AG09309 (cell line): ENCODE results near the gene S100A7.
"Not testable (repeated sequence)": the region's sequence is repeated elsewhere in the genome, so short reads cannot be mapped to it uniquely, and the experiment has no call there.

Experiments used
- DNase-seq: peaks from one replicate; pipeline ENCODE4 v3.0.0-alpha.2; 2010; ENCODE audit warnings: low read depth
- H3K4me3 ChIP-seq: 2 replicates; pipeline ENCODE4 v1.5.1; 2011; ENCODE audit warnings: mild to moderate bottlenecking, low read depth, low read length, moderate library complexity; ENCODE audit not compliant: control insufficient read depth
- TF ChIP-seq, protein P1 (sequence below): IDR thresholded peaks from 2 replicates; pipeline ENCODE4 v1.5.1; 2011; ENCODE audit warnings: mild to moderate bottlenecking, low read depth, low read length, inconsistent platforms; ENCODE audit not compliant: insufficient read depth, control insufficient read depth; ENCODE audit errors: missing control alignments

Gene S100A7

DNA sequence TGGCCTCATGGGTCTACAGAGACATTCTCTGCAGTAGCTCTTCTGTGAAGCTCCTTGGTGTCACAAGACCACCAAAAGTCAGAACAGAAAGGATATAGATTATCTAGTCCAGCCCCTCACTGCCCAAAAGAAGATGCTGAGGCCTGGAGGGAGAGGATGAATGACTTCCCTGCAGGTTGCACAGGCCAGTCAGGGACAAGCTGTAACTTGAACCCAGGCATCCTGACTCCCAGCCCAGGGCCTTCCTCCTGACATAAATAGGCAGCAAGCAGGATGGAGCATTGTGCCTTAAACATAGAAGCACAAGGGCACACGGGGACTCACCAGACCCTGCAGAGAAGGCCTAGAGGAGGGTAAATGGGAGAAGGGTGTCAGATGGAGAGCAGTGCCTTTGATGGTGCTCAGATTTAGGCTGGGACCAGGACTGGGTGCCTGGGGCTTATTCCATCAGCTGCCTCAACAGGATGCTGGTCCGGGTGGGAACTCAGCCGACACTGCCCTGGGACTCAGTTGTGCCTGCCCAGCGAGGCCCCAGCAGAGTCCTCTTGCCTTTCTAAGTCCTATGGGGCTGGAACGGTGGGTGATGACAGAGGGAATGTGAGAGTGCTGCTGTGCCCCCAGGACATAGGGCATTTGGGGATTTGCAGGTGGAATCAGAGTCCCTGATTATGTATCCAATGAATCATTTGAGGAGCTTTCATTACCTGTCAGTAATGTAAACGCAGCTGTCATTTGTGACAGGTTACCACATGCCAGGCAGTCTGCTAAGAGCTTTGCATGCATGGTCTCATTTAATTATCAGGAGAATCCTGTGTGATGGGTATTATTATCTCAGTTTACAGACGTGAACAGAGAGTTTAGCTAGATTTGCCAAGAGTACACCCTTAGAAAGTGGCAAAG, 30.9 kb downstream of the S100A7 start:
- no peak for DNase-seq
- TF ChIP-seq, protein P1, sequence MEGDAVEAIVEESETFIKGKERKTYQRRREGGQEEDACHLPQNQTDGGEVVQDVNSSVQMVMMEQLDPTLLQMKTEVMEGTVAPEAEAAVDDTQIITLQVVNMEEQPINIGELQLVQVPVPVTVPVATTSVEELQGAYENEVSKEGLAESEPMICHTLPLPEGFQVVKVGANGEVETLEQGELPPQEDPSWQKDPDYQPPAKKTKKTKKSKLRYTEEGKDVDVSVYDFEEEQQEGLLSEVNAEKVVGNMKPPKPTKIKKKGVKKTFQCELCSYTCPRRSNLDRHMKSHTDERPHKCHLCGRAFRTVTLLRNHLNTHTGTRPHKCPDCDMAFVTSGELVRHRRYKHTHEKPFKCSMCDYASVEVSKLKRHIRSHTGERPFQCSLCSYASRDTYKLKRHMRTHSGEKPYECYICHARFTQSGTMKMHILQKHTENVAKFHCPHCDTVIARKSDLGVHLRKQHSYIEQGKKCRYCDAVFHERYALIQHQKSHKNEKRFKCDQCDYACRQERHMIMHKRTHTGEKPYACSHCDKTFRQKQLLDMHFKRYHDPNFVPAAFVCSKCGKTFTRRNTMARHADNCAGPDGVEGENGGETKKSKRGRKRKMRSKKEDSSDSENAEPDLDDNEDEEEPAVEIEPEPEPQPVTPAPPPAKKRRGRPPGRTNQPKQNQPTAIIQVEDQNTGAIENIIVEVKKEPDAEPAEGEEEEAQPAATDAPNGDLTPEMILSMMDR, result no peak

DNA sequence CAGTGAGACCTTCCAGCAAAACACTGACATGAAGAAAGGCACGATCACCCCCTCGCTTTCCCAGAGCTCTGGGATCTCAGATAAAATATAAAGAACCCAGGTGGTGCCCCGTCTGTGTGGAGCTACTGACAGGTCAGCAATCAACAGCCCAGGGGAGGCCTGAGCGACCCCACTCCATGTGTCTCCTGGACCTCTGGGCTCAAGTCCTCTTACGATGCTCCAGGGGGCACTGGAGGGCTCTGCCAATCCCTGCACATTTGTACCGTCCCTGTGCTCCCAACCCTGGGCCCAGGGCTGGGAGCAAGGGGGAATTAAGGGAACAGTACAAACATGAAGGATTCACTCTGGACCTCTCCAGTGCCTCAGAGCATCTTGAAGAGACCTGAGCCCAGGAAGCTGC, 31.7 kb downstream of the S100A7 start:
- DNase-seq, result no peak
- H3K4me3 ChIP-seq, result no peak overlapping the region
- TF ChIP-seq, protein P1, result no peak

More for the DNA sequence above, 30.9 kb downstream of the S100A7 start:
- no peak overlapping the region for H3K4me3 ChIP-seq

DNA sequence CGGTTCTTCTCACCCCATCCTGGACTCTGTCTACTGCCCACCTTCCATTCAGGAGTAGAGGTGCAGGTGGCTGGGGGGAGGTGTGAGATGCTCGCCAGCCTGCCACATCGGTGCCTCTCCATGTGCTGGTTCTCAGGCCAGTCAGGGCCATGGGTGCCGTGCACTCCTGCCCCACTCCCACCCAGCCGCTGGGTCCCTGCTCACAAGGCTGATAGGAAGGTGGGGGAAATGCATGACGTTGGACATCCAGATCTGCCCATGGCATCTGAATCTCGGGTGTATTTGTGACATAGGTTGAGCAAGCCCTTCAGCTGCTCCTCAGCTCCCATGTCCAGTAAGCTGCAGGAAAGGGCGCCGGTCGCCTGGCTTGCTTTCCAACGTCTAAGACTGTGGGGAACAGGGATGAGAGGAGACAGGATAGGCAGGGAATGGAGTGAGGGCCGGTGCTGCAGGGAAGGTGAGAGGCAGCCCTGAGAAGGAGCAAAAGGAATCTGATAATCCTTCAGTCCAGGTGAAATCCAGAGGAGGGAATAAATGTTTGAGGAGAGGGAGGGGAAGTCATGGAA, 32.3 kb downstream of the S100A7 start:
- no peak overlapping the region for H3K4me3 ChIP-seq
- TF ChIP-seq, protein P1, result no peak
- no peak for DNase-seq

DNA sequence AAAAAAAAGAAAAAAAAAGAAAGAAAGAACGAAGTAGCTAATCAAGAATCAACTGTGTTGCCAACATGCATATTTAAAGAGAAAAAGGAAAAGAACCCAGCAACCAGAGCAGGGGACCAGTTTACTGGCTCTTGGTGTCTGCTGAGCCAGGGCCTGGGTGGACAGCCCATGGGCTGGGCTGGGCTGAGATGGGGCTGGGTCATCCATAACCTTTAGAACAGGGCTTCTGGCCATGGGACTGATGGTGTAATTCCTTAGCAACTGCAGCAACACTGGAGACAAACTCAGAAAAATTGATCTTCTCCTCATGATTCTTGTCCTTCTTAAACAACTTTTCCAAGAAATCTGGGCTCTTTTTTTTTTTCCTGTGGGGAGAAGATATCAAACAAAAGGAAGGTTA, 33.6 kb downstream of the S100A7 start:
- DNase-seq, result no peak
- TF ChIP-seq, protein P1, result no peak
- H3K4me3 ChIP-seq, result no peak overlapping the region

DNA sequence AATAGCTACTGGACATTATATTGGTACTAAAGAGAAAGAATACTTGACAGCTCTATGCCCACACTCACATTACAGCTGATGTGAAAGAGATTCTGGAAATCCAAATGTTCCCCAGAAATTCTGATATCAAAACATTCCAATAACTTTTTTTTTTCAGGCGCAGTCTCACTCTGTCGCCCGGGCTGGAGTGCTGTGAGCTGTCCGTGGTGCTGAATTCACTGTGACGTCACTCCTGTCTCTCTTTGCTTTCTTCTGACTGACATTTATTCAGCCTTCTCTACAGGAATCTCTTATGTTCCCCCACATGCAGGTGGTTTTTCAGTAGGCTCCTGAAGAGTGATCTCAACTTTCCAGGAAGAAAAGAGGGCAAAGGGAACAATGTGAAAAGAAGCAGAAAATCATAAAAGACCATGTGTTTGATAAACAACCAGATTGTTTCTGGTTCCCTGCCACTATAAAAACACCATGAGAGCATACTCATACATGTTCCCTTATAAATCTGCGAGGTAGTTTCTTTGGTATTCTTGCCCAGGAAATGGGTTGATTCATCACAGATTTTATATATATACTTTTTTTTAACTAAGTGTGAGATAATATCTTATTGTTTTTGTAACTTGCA, 37.9 kb downstream of the S100A7 start:
- TF ChIP-seq, protein P1, result no peak
- DNase-seq, result peak; percentile 13
- no peak overlapping the region for H3K4me3 ChIP-seq

DNA sequence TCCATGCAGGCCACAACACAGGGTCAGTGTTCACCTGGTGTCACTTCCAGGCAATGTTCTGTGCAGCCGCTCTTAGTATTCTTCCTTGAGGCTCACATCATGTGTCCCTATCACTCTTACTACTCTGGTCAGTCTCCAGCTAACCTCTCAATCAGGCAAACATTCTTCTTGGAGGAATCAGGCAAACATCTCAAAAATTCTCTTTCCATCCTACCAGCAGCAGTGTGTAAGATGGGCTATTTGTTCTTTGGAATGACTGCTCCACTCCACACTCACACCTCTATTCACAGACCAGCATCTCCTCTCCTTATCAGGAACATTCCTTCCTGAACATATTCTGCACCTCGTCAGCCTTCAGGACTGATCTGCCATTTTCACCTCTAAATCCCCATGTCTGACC, 40.1 kb downstream of the S100A7 start:
- TF ChIP-seq, protein P1, result no peak
- no peak overlapping the region for H3K4me3 ChIP-seq
- DNase-seq, result no peak

DNA sequence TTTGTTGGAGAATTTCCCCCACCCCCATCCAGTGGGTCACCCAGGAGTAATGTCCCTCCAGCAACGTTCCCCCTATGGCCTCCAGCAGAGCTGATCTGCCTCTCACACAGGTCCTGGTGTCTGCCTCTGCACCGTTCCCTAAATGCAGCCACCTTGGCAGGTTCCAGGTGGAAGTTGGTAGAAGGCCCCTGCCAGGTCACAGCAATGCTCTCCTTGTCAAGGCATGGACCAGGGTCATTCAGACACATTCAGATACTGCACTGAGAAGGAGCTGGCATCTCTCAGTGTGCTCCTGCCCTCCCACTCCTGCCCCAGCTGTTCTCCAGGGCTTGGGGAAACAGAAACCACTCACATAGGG, 41.0 kb downstream of the S100A7 start:
- not testable (repeated sequence) for H3K4me3 ChIP-seq, DNase-seq

DNA sequence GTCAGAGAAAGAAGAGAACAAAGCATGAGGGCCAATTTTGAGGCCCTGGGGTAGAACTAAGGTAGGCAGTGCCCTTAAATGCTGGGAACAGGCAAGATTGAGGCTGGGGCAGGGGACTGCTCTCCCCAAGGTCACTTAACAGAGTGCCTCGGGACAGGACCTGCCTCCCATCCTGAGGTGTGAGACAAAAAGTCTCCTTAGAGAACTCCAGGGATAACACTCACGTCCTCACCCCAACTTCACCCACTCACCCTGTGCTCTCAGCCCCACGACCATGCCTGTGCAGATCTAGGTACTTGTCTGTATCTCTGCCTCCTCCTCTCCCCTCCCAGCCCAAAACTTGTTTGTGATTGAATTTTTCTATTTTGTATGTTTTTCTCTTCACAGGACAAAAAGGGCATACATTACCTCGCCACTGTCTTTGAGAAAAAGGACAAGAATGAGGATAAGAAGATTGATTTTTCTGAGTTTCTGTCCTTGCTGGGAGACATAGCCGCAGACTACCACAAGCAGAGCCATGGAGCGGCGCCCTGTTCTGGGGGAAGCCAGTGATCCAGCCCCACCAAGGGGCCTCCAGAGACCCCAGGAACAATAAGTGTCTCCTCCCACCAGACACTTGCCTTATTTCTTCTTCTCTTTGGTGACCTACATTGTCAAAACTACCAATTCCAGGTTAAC, 41.6 kb downstream of the S100A7 start:
- H3K4me3 ChIP-seq, result not testable (repeated sequence)

More for the DNA sequence above, 41.6 kb downstream of the S100A7 start:
- not testable (repeated sequence) for DNase-seq
